OCI-LY7 (cell line): ENCODE measurements around the gene LSS. TPM values are rescaled to one million over a fixed set of nuclear protein-coding genes. Genes with fewer than 3 reads are reported as not detected.

Experiments used
- BruUV-seq: library from RNA; stranded (reverse); fragments of 400-500 nt; replicated peaks from 2 replicates; lab custom pipeline; 2021; lab: Mats Ljungman, UMichigan
- CTCF ChIA-PET: fragments of 300-600 bp; sonication (Branson Sonifier 250); formaldehyde crosslinking; loops from one replicate; lab custom pipeline; 2022; ENCODE audit warnings: antibody characterized with exemption; ENCODE audit not compliant: unreplicated experiment; lab: Charles Lee
- POLR2A ChIA-PET: fragments of 300-600 bp; sonication (Branson Sonifier 250); formaldehyde crosslinking; loops from one replicate; lab custom pipeline; 2022; ENCODE audit warnings: antibody characterized with exemption; lab: Charles Lee
- DNase-seq: peaks from one replicate; pipeline ENCODE4 v3.0.0-alpha.2; 2015; ENCODE audit warnings: low spot score
- H2AFZ ChIP-seq: fragments of 200-600 bp; sonication (generic), shearing (Covaris generic); 2 replicates; pipeline ENCODE4 v1.6.1; 2014; ENCODE audit warnings: mild to moderate bottlenecking, antibody characterized with exemption, low read length, moderate library complexity
- H3K27ac ChIP-seq: fragments of 200-600 bp; sonication (generic); 2 replicates; pipeline ENCODE4 v1.5.1; 2014; ENCODE audit warnings: mixed run types, low read depth, mild to moderate bottlenecking, moderate library complexity, low read length, inconsistent platforms; ENCODE audit not compliant: poor library complexity, severe bottlenecking
- H3K36me3 ChIP-seq: fragments of 200-600 bp; sonication (generic); 2 replicates; pipeline ENCODE4 v1.6.1; 2014; ENCODE audit warnings: mild to moderate bottlenecking, antibody characterized with exemption, low read length, moderate library complexity, mixed read lengths; ENCODE audit not compliant: insufficient read depth
- H3K4me1 ChIP-seq: fragments of 200-600 bp; sonication (generic); 2 replicates; pipeline ENCODE4 v1.5.1; 2014; ENCODE audit warnings: mild to moderate bottlenecking, low read length; ENCODE audit not compliant: insufficient read depth, poor library complexity, severe bottlenecking
- H3K4me2 ChIP-seq: fragments of 200-600 bp; sonication (generic); 2 replicates; pipeline ENCODE4 v1.6.1; 2014; ENCODE audit warnings: mild to moderate bottlenecking, low read length
- H3K4me3 ChIP-seq: fragments of 200-600 bp; sonication (generic); 2 replicates; pipeline ENCODE4 v1.5.1; 2014; ENCODE audit warnings: mild to moderate bottlenecking, low read depth, low read length; ENCODE audit not compliant: poor library complexity, severe bottlenecking
- H3K79me2 ChIP-seq: fragments of 200-600 bp; sonication (generic); 2 replicates; pipeline ENCODE4 v1.6.1; 2016; ENCODE audit warnings: low read depth, mild to moderate bottlenecking, low read length, moderate library complexity, mixed read lengths; ENCODE audit not compliant: insufficient read depth
- H3K9me2 ChIP-seq: fragments of 200-600 bp; sonication (generic); 2 replicates; pipeline ENCODE4 v1.6.1; 2016; ENCODE audit warnings: mild to moderate bottlenecking, low read length, mixed read lengths; ENCODE audit not compliant: insufficient read depth
- H3K9me3 ChIP-seq: fragments of 200-600 bp; sonication (generic); 2 replicates; pipeline ENCODE4 v1.6.1; 2014; ENCODE audit warnings: mild to moderate bottlenecking, mixed run types, low read length, mixed read lengths
- H4K20me1 ChIP-seq: fragments of 200-600 bp; sonication (generic); 2 replicates; pipeline ENCODE4 v1.6.1; 2014; ENCODE audit warnings: mild to moderate bottlenecking, antibody characterized with exemption, low read length, moderate library complexity, mixed read lengths; ENCODE audit not compliant: insufficient read depth
- EZH2phosphoT487 ChIP-seq: fragments of 200-600 bp; sonication (generic); IDR thresholded peaks from 2 replicates; pipeline ENCODE4 v1.6.1; 2018; ENCODE audit warnings: low read depth, borderline replicate concordance, mild to moderate bottlenecking, mixed run types, antibody characterized with exemption, low read length, moderate library complexity, mixed read lengths
- intact Hi-C: fragments of 100-400 bp; cut with micrococcal nuclease; formaldehyde crosslinking; loops from one replicate; pipeline ENCODE4 v1.10.0; 2022; ENCODE audit not compliant: unreplicated experiment
- total RNA-seq, 2 experiments: library from RNA; depleted of rRNA in 1 of 2; stranded (reverse); fragments of >200 nt in 1 of 2; shearing (Covaris generic) in 1 of 2; gene quantifications; 2 replicates each; pipeline ENCODE4 v1.2.3, GENCODE V29; 2014 to 2022
- TF ChIP-seq, protein P1 (sequence below): fragments of 200-600 bp; sonication (generic); conservative IDR thresholded peaks from 2 replicates; pipeline ENCODE4 v1.5.1; 2014; ENCODE audit warnings: mild to moderate bottlenecking, antibody characterized with exemption, low read length, moderate library complexity, mixed read lengths

Gene LSS
- total RNA-seq, 2 experiments from 2014 or later, result 45.4 to 137 TPM

DNA sequence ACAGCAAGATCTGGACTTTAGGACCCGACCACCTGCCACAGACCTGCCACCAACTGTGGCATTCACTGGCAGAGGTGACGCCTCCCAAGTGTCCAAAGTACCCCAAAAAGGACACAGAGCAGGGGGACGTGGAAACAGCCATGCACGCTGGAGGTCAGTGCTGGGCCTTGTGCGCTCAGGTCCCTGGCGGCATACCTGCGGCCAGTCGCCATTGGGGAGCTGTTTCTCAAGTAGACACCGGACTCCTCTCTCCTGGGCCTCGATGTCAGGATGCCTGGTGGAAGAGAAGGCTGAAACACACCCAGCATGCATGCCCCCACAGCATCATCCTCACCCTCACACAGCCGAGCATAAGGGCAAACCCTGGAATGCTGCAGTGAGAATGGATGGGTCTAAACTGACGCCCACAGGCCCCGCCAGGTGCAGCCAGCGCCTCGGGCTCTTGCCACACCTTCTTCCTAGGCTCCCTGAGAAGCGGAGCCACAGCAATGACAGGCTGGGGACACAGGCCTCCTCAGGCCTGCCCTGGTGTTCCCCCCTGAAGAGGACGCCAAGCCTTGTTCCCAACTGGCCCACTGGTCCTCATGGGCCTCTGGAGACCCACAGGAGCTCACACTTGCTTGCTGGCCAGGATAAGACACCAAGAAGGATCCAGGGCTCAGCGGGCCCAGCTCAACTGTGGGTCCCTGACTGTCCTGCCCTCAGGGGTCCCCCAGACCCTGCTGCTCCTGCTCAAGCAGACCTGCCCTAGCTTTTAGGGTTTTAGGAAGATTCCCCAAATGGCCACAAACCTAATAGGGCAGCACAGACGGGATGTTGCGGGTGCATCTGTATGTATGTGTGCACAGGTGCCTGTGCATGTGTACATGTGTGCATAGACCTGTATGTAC is 36.6 kb downstream of the LSS start:
- TF ChIP-seq, protein P1, sequence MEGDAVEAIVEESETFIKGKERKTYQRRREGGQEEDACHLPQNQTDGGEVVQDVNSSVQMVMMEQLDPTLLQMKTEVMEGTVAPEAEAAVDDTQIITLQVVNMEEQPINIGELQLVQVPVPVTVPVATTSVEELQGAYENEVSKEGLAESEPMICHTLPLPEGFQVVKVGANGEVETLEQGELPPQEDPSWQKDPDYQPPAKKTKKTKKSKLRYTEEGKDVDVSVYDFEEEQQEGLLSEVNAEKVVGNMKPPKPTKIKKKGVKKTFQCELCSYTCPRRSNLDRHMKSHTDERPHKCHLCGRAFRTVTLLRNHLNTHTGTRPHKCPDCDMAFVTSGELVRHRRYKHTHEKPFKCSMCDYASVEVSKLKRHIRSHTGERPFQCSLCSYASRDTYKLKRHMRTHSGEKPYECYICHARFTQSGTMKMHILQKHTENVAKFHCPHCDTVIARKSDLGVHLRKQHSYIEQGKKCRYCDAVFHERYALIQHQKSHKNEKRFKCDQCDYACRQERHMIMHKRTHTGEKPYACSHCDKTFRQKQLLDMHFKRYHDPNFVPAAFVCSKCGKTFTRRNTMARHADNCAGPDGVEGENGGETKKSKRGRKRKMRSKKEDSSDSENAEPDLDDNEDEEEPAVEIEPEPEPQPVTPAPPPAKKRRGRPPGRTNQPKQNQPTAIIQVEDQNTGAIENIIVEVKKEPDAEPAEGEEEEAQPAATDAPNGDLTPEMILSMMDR, result no peak
- TF ChIP-seq EZH2phosphoT487, result no peak
- Histone ChIP-seq H3K9me2 (no peaks in the 10 kb centered on the region), H3K79me2 (no peaks in the 10 kb centered on the region), H2AFZ (no peak overlapping the region), H4K20me1 (no peaks in the 10 kb centered on the region), H3K4me2 (no peak overlapping the region), H3K36me3 (peaks cover 45% of the 10 kb centered on the region), H3K4me3 (no peak overlapping the region), H3K4me1 (no peaks in the 10 kb centered on the region), H3K9me3 (no peaks in the 10 kb centered on the region), H3K27ac (no peak overlapping the region)
- no TSS peak for BruUV-seq
- intact Hi-C loops, result no loop called here
- CTCF ChIA-PET, result no interaction called here
- POLR2A ChIA-PET, result no interaction called here
- DNase-seq, result no peak

DNA sequence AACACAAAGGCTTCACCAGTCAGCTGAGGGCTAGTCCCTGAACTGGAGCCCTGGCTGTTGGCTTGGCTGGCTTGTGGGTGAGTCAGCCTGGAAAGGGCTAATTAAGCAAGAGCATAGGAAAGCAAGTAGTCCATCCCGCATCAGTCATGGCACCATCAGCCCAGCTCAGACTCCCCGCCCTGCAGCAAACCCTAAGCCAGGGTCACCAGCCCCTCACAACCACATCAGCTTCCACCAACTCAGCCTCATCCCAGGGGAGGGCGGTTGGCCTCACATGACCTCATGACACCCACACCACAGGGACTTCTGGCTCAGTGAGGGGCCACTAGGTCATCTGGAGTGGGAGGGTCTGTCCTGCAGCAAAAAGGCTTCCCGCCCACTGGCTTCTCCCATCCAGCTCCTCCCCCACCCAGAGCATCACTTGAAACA is 37.3 kb downstream of the LSS start:
- Histone ChIP-seq H2AFZ (no peak overlapping the region), H4K20me1 (no peaks in the 10 kb centered on the region), H3K9me2 (no peaks in the 10 kb centered on the region), H3K4me2 (no peak overlapping the region), H3K4me1 (no peaks in the 10 kb centered on the region), H3K4me3 (no peak overlapping the region), H3K79me2 (no peaks in the 10 kb centered on the region), H3K36me3 (peaks cover 39% of the 10 kb centered on the region), H3K9me3 (no peaks in the 10 kb centered on the region), H3K27ac (no peak overlapping the region)
- no peak for DNase-seq
- ChIA-PET CTCF (no interaction called here), POLR2A (no interaction called here)
- intact Hi-C loops, result no loop called here
- BruUV-seq, result no TSS peak
- no peak for TF ChIP-seq EZH2phosphoT487

DNA sequence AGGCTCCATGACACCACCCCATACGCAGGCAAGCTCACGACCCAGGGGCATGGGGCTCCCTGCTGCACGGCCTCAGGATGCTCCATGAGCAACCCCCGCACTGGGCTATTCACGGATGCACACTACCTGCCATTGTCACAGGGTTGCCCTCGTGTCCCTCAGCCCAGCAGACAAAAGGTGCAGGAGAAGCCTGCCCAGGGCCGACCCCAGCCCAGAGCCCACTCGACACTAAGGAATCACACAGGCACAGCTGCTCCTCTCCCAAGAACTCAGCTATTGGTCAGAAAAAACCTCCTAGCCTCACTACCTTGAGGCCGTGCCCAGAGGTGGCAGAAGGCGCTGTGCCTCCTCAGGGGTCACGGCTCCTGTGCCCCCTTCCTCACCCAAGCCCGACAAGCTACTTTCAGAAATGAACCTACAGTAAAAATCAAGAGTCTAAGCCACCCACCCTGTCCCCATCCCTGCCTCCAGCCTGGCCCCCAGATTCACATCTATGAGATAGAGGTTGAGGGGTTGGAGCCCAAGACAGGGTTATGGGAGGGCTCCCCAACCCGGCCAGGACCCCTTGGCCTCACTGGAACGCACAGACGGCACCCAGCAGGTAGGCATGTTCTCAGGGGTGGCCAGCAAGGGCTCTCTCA is 38.0 kb downstream of the LSS start:
- no peaks in the 10 kb centered on the region for H3K9me3 ChIP-seq
- intact Hi-C loops, result no loop called here
- H3K36me3 ChIP-seq, result peaks cover 32% of the 10 kb centered on the region
- no peaks in the 10 kb centered on the region for H4K20me1 ChIP-seq
- no peak for DNase-seq
- H2AFZ ChIP-seq, result no peak overlapping the region
- BruUV-seq, result TSS peak; percentile 51
- H3K4me1 ChIP-seq, result peaks cover under 1% of the 10 kb centered on the region
- H3K79me2 ChIP-seq, result no peaks in the 10 kb centered on the region
- ChIA-PET POLR2A (no interaction called here), CTCF (interaction anchor here (0.6 kb wide), 1 partner anchor 881 kb away, joined by 3 read pairs; no protein-coding TSS in a partner anchor)
- H3K27ac ChIP-seq, result no peak overlapping the region
- TF ChIP-seq EZH2phosphoT487, result no peak
- TF ChIP-seq, protein P1, result no peak
- no peak overlapping the region for H3K4me2 ChIP-seq
- no peaks in the 10 kb centered on the region for H3K9me2 ChIP-seq
- H3K4me3 ChIP-seq, result no peak overlapping the region
